ENCODE results near the gene IGF2. TPM values are rescaled to one million over a fixed set of nuclear protein-coding genes. Genes with fewer than 3 reads are reported as not detected.

The IGF2 gene
- polyA plus RNA-seq, 1 donor from 2014 or later: not detected

GRCh38 chr11:2104524-2105440 is 34.4 kb downstream of the IGF2 start:
- H3K4me2 ChIP-seq (ENCODE audit: low read length): no peak overlapping the region
- no peaks in the 10 kb centered on the region for H3F3A ChIP-seq (ENCODE audit: insufficient read depth, low read length, poor library complexity, severe bottlenecking)
- no peak overlapping the region for H2AFZ ChIP-seq (ENCODE audit: low read depth, low read length)
- H3K27me3 ChIP-seq (ENCODE audit: insufficient read depth, low read depth, low read length): no peaks in the 10 kb centered on the region
- H3K79me2 ChIP-seq (replicated peaks; ENCODE audit: insufficient read depth, low read length): no peaks in the 10 kb centered on the region
- no peaks in the 10 kb centered on the region for H4K20me1 ChIP-seq (ENCODE audit: insufficient read depth)
- H3K9ac ChIP-seq (ENCODE audit: low read length): no peak overlapping the region
- no peak overlapping the region for H3K27ac ChIP-seq (ENCODE audit: low read length)
- TF ChIP-seq EZH2 (IDR thresholded peaks at IDR 0.05; ENCODE audit: borderline replicate concordance, insufficient read depth, low read length, poor library complexity, severe bottlenecking): no peak
- no peak for TF ChIP-seq REST (IDR thresholded peaks at IDR 0.05; ENCODE audit: borderline replicate concordance)
- TF ChIP-seq TAF1 (IDR thresholded peaks at IDR 0.05; ENCODE audit: low read depth): no peak
- no peak for TF ChIP-seq MXI1 (conservative IDR thresholded peaks at IDR 0.05; ENCODE audit: poor library complexity, severe bottlenecking)
- TF ChIP-seq EP300 (conservative IDR thresholded peaks at IDR 0.05; ENCODE audit: poor library complexity, severe bottlenecking): no peak
- TF ChIP-seq CTCF (IDR thresholded peaks at IDR 0.05; ENCODE audit: poor library complexity, severe bottlenecking): no peak
- no peak for TF ChIP-seq RAD21 (conservative IDR thresholded peaks at IDR 0.05)
- no peak for TF ChIP-seq POLR2AphosphoS5 (IDR thresholded peaks at IDR 0.05)
- no peak for TF ChIP-seq SMC3 (conservative IDR thresholded peaks at IDR 0.05; ENCODE audit: poor library complexity)
- H3K36me3 ChIP-seq (ENCODE audit: insufficient read depth, low read length): no peaks in the 10 kb centered on the region
- no peaks in the 10 kb centered on the region for H3K9me2 ChIP-seq (ENCODE audit: insufficient read depth, low read length)
- H3K4me3 ChIP-seq (ENCODE audit: low read length): no peak overlapping the region
- no peaks in the 10 kb centered on the region for H3K9me3 ChIP-seq (ENCODE audit: low read length)

GRCh38 chr11:2103668-2104523 is 35.3 kb downstream of the IGF2 start:
- no peaks in the 10 kb centered on the region for H3K9me2 ChIP-seq (ENCODE audit: insufficient read depth, low read length)
- no peaks in the 10 kb centered on the region for H3K36me3 ChIP-seq (ENCODE audit: insufficient read depth, low read length)
- H3K9me3 ChIP-seq (ENCODE audit: low read length): no peaks in the 10 kb centered on the region
- no peak overlapping the region for H3K4me3 ChIP-seq (ENCODE audit: low read length)
- no peaks in the 10 kb centered on the region for H3K79me2 ChIP-seq (replicated peaks; ENCODE audit: insufficient read depth, low read length)
- H3K27ac ChIP-seq (ENCODE audit: low read length): no peak overlapping the region
- TF ChIP-seq EZH2 (IDR thresholded peaks at IDR 0.05; ENCODE audit: borderline replicate concordance, insufficient read depth, low read length, poor library complexity, severe bottlenecking): no peak
- TF ChIP-seq POLR2AphosphoS5 (IDR thresholded peaks at IDR 0.05): no peak
- TF ChIP-seq EP300 (conservative IDR thresholded peaks at IDR 0.05; ENCODE audit: poor library complexity, severe bottlenecking): no peak
- TF ChIP-seq SMC3 (conservative IDR thresholded peaks at IDR 0.05; ENCODE audit: poor library complexity): no peak
- H3K9ac ChIP-seq (ENCODE audit: low read length): no peak overlapping the region
- H3K27me3 ChIP-seq (ENCODE audit: insufficient read depth, low read depth, low read length): no peaks in the 10 kb centered on the region
- H2AFZ ChIP-seq (ENCODE audit: low read depth, low read length): no peak overlapping the region
- no peaks in the 10 kb centered on the region for H4K20me1 ChIP-seq (ENCODE audit: insufficient read depth)
- H3F3A ChIP-seq (ENCODE audit: insufficient read depth, low read length, poor library complexity, severe bottlenecking): no peaks in the 10 kb centered on the region
- H3K4me2 ChIP-seq (ENCODE audit: low read length): no peak overlapping the region
